Stomach (tissue), 9 donors: ENCODE data around the gene SVOPL. TPM values are rescaled to one million over a fixed set of nuclear protein-coding genes. Genes with fewer than 3 reads are reported as not detected.

ENCODE experiments used
- DNase-seq, 2 donors: peaks; one replicate each; pipeline versions ENCODE4 v3.0.0 to v3.0.0-alpha.2; 2013 to 2019
- H3K27ac ChIP-seq, 5 donors: fragments of 200-600 bp in 4 of 5; sonication (generic) in 4 of 5; one replicate each; pipeline ENCODE4 v1.5.1; 2013 to 2019; ENCODE audit warnings: mild to moderate bottlenecking in 1 of 5, moderate library complexity in 1 of 5
- H3K27me3 ChIP-seq, 3 donors: fragments of 200-600 bp; sonication (generic); one replicate each; pipeline ENCODE4 v1.5.1; 2017 to 2019; ENCODE audit warnings: mixed run types in 1 of 3
- H3K36me3 ChIP-seq, 4 donors: fragments of 200-600 bp; sonication (generic); 1 replicate in 3 of 4; 2 replicates in 1 of 4; pipeline ENCODE4 v1.5.1; 2016 to 2019
- H3K4me1 ChIP-seq, 4 donors: fragments of 200-600 bp; sonication (generic); one replicate each; pipeline ENCODE4 v1.5.1; 2016 to 2019
- H3K4me3 ChIP-seq, 4 donors: fragments of 200-600 bp; sonication (generic) in 3 of 4; one replicate each; pipeline ENCODE4 v1.5.1; 2016 to 2019; ENCODE audit warnings: mild to moderate bottlenecking in 1 of 4
- H3K9me3 ChIP-seq, 4 donors: fragments of 200-600 bp; sonication (generic); one replicate each; pipeline ENCODE4 v1.5.1; 2016 to 2019
- CTCF ChIP-seq, 7 experiments: fragments of 450-650 bp in 4 of 7; fragments of 200-600 bp in 3 of 7; sonication (generic) in 3 of 7; IDR thresholded peaks; one replicate each; pipeline ENCODE4 v1.5.1; 2016 to 2019; ENCODE audit warnings: antibody characterized with exemption in 7 of 7, control low read depth in 2 of 7, mild to moderate bottlenecking in 1 of 7
- EP300 ChIP-seq: sonication (generic); formaldehyde crosslinking; IDR thresholded peaks from one replicate; pipeline ENCODE4 v1.6.1; 2017; ENCODE audit warnings: antibody characterized with exemption
- POLR2A ChIP-seq, 4 donors: fragments of 450-650 bp; IDR thresholded peaks; one replicate each; pipeline ENCODE4 v1.6.1; 2016; ENCODE audit warnings: antibody characterized with exemption in 4 of 4, control low read depth in 2 of 4, mild to moderate bottlenecking in 1 of 4, moderate library complexity in 1 of 4
- POLR2AphosphoS5 ChIP-seq, 3 donors: sonication (generic); formaldehyde crosslinking; IDR thresholded peaks; one replicate each; pipeline ENCODE4 v1.6.1; 2016; ENCODE audit warnings: antibody characterized with exemption in 3 of 3
- WGBS, 5 donors: extraction: QIAGEN DNeasy Blood & Tissue Kit in 3 of 5; methylation state at CpG; one replicate each; pipeline versions ENCODE4 v1.1.5 to v1.1.7; 2013 to 2018; 5-methylcytosine and 5-hydroxymethylcytosine counted together
- intact Hi-C: fragments of 100-400 bp; cut with DNase I; formaldehyde crosslinking; loops from one replicate; pipeline ENCODE4 v1.15.1; 2023; ENCODE audit warnings: low total_unique reads
- polyA plus RNA-seq, 3 donors: library from polyadenylated mRNA; stranded (reverse); fragments of 200-250 nt; gene quantifications; one replicate each; pipeline ENCODE4 v1.2.3, GENCODE V29; 2013
- total RNA-seq, 5 donors: library from RNA; depleted of rRNA; stranded (reverse); fragments of >200 nt; gene quantifications; one replicate each; pipeline versions ENCODE4 v1.1.0 to v1.2.3, GENCODE V29; 2014 to 2016
- donor health status: healthy with polysubstance abuse.
- donor health status: Bipolar disorder and iron deficiency.
- donor health status: healthy.

SVOPL gene
- total and polyA plus RNA-seq, 8 donors = under 0.01 to 2.3 (median 0.13) TPM; not detected in 5

GRCh38 chr7:138550337-138550736, 150.8 kb downstream of the SVOPL start:
- Histone ChIP-seq H3K27ac (no peak overlapping the region), H3K9me3 (peaks cover 0 to 15% (median 7%) of the 10 kb centered on the region in 4 donors), H3K4me3 (no peak overlapping the region), H3K36me3 (peaks cover 40 to 85% (median 78%) of the 10 kb centered on the region in 4 donors), H3K4me1 (peaks cover 0 to 7% (median 0%) of the 10 kb centered on the region in 4 donors), H3K27me3 (no peaks in the 10 kb centered on the region)
- TF ChIP-seq CTCF (IDR thresholded peaks at IDR 0.05) = no peak
- no peak for TF ChIP-seq POLR2AphosphoS5 (IDR thresholded peaks at IDR 0.05)
- no peak for TF ChIP-seq EP300
- TF ChIP-seq POLR2A (IDR thresholded peaks at IDR 0.05) = no peak
- no peak for DNase-seq
- intact Hi-C loops = no loop called here
- WGBS, 5 donors = 95 to 98% (median 96%) methylated on average over 3 of the region's 3 CpGs

GRCh38 chr7:138549082-138549481, 152.1 kb downstream of the SVOPL start:
- no peak for DNase-seq
- H3K36me3 ChIP-seq = peaks cover 30 to 84% (median 74%) of the 10 kb centered on the region in 4 donors

GRCh38 chr7:138546829-138547228, 154.3 kb downstream of the SVOPL start:
- no peak for DNase-seq
- TF ChIP-seq EP300 = no peak
- no peak for TF ChIP-seq POLR2A (IDR thresholded peaks at IDR 0.05)
- TF ChIP-seq CTCF (IDR thresholded peaks at IDR 0.05) = no peak
- TF ChIP-seq POLR2AphosphoS5 (IDR thresholded peaks at IDR 0.05) = no peak

More at GRCh38 chr7:138549082-138549481, 152.1 kb downstream of the SVOPL start:
- Histone ChIP-seq H3K9me3 (peaks cover 0 to 6% (median 3%) of the 10 kb centered on the region in 4 donors), H3K4me3 (no peak overlapping the region), H3K27ac (no peak overlapping the region), H3K27me3 (no peaks in the 10 kb centered on the region), H3K4me1 (peaks cover 0 to 7% (median 0%) of the 10 kb centered on the region in 4 donors)
- TF ChIP-seq CTCF (IDR thresholded peaks at IDR 0.05) = no peak
- no peak for TF ChIP-seq EP300
- TF ChIP-seq POLR2AphosphoS5 (IDR thresholded peaks at IDR 0.05) = no peak
- TF ChIP-seq POLR2A (IDR thresholded peaks at IDR 0.05) = no peak
- intact Hi-C loops = no loop called here
- WGBS, 5 donors = 96 to 100% (median 96%) methylated on average over 1 of the region's 1 CpG

GRCh38 chr7:138546064-138546619, 155.0 kb downstream of the SVOPL start:
- Histone ChIP-seq H3K36me3 (peaks cover 3 to 67% (median 60%) of the 10 kb centered on the region in 4 donors), H3K27me3 (no peaks in the 10 kb centered on the region), H3K9me3 (no peaks in the 10 kb centered on the region), H3K4me1 (peaks cover 0 to 7% (median 0%) of the 10 kb centered on the region in 4 donors), H3K4me3 (no peak overlapping the region), H3K27ac (no peak overlapping the region)
- no peak for DNase-seq
- TF ChIP-seq POLR2AphosphoS5 (IDR thresholded peaks at IDR 0.05) = no peak
- TF ChIP-seq CTCF (IDR thresholded peaks at IDR 0.05) = no peak
- no peak for TF ChIP-seq POLR2A (IDR thresholded peaks at IDR 0.05)
- TF ChIP-seq EP300 = no peak
- intact Hi-C loops = no loop called here
- 79 to 92% (median 83%) methylated on average over 5 of the region's 5 CpGs for WGBS, 5 donors

More at GRCh38 chr7:138546829-138547228, 154.3 kb downstream of the SVOPL start:
- Histone ChIP-seq H3K4me1 (peaks cover 0 to 7% (median 0%) of the 10 kb centered on the region in 4 donors), H3K27me3 (no peaks in the 10 kb centered on the region), H3K9me3 (no peaks in the 10 kb centered on the region), H3K27ac (no peak overlapping the region), H3K4me3 (no peak overlapping the region), H3K36me3 (peaks cover 9 to 67% (median 60%) of the 10 kb centered on the region in 4 donors)
- intact Hi-C loops = no loop called here
- 95 to 98% (median 97%) methylated on average over 2 of the region's 2 CpGs for WGBS, 5 donors
